ENCODE results near the gene HPSE2. TPM values are rescaled to one million over a fixed set of nuclear protein-coding genes. Genes with fewer than 3 reads are reported as not detected.

Gene HPSE2
- total RNA-seq, 1 experiment from 2014 or later: 0.20 TPM

DNA sequence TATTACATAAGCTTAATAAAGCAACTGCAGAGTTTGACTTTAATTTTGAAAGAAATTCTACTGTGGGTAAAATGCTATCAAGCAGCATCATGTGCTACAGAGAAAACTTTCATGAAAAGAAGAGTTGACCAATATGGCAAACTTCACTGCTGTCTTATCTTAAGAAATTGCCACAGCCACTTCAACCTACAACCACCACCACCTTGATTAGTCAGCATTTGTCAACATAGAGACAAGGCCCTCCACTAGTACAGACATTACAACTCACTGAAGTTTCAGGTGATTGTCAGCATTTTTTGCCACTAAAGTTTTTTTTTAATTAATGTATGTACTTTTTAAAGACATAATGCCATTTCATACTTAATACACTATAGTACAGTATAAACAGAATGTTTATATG lies 350.3 kb downstream of the HPSE2 start:
- Histone ChIP-seq H3K4me2 (ENCODE audit: insufficient read depth, insufficient read length, low read length) (no peak overlapping the region), H3K56ac (ENCODE audit: insufficient read length, low read depth, low read length) (no peak overlapping the region), H3K9me3 (ENCODE audit: control insufficient read depth, low read depth, low read length) (no peaks in the 10 kb centered on the region), H4K91ac (ENCODE audit: insufficient read length, low read depth, low read length) (no peak overlapping the region), H2BK120ac (ENCODE audit: low read depth, low read length, poor library complexity, severe bottlenecking) (no peak overlapping the region), H3K4ac (ENCODE audit: low read depth, low read length) (no peak overlapping the region), H3K9ac (ENCODE audit: extremely low read depth, insufficient read length, low read length) (no peak overlapping the region), H4K20me1 (ENCODE audit: control insufficient read depth, insufficient read depth, insufficient read length) (no peaks in the 10 kb centered on the region), H2BK5ac (ENCODE audit: insufficient read length, low read length) (no peak overlapping the region), H3K14ac (ENCODE audit: insufficient read depth, low read length) (no peak overlapping the region), H4K5ac (ENCODE audit: insufficient read length, low read depth, low read length) (no peak overlapping the region), H3K23ac (ENCODE audit: insufficient read length, low read depth, low read length) (no peak overlapping the region), H3K27me3 (ENCODE audit: insufficient read depth, low read length) (no peaks in the 10 kb centered on the region), H4K8ac (replicated peaks; ENCODE audit: insufficient read length, low read depth, low read length) (no peak overlapping the region), H2BK20ac (ENCODE audit: low read depth, low read length, poor library complexity, severe bottlenecking) (no peak overlapping the region), H3K18ac (ENCODE audit: insufficient read length, low read depth, low read length) (no peak overlapping the region), H2BK12ac (ENCODE audit: insufficient read length, low read depth, low read length) (no peak overlapping the region), H3K27ac (ENCODE audit: insufficient read length, low read depth, low read length) (no peak overlapping the region), H3K79me2 (ENCODE audit: insufficient read depth, low read length) (no peaks in the 10 kb centered on the region), H3K4me1 (ENCODE audit: insufficient read depth, low read length) (no peaks in the 10 kb centered on the region), H3K23me2 (ENCODE audit: insufficient read length, low read depth, low read length, poor library complexity, severe bottlenecking) (no peaks in the 10 kb centered on the region), H2AK5ac (ENCODE audit: insufficient read length, low read length) (no peak overlapping the region), H3T11ph (ENCODE audit: low read length) (no peak overlapping the region), H3K79me1 (ENCODE audit: insufficient read depth, low read depth, low read length, poor library complexity, severe bottlenecking) (no peaks in the 10 kb centered on the region), H2BK15ac (ENCODE audit: low read depth, low read length) (no peak overlapping the region), H2AFZ (ENCODE audit: low read length) (no peak overlapping the region)
- Mint-ChIP-seq H3K27ac (no peak overlapping the region), H3K4me3 (no peak overlapping the region), H3K36me3 (ENCODE audit: insufficient read depth in 1 of 3, low read depth in 3 of 3) (no peaks in the 10 kb centered on the region), H3K4me1 (no peaks in the 10 kb centered on the region), H3K9me3 (no peaks in the 10 kb centered on the region), H3K27me3 (ENCODE audit: low read depth) (no peaks in the 10 kb centered on the region)
- no peak for DNase-seq
- TF ChIP-seq CTCF (conservative IDR thresholded peaks at IDR 0.05): no peak
